Measurements from ENCODE around the gene REEP1.

REEP1 gene

GRCh38 chr2:86344404-86344803 lies 7.0 kb upstream of the REEP1 start:
- H3K27me3 ChIP-seq (ENCODE audit: control insufficient read depth, insufficient read depth, low read length): peaks cover 20% of the 10 kb centered on the region
- H3K9ac ChIP-seq (ENCODE audit: low read length): no peak overlapping the region
- H3K27ac ChIP-seq (ENCODE audit: low read length): no peak overlapping the region
- no peak overlapping the region for H3K4me3 ChIP-seq (ENCODE audit: low read length)
- H3K36me3 ChIP-seq (ENCODE audit: control insufficient read depth, low read depth, low read length): no peaks in the 10 kb centered on the region
- H3K4me1 ChIP-seq (ENCODE audit: control insufficient read depth, low read depth, low read length): no peaks in the 10 kb centered on the region
- no peaks in the 10 kb centered on the region for H3K9me3 ChIP-seq (ENCODE audit: control insufficient read depth, low read depth, low read length)

DNA sequence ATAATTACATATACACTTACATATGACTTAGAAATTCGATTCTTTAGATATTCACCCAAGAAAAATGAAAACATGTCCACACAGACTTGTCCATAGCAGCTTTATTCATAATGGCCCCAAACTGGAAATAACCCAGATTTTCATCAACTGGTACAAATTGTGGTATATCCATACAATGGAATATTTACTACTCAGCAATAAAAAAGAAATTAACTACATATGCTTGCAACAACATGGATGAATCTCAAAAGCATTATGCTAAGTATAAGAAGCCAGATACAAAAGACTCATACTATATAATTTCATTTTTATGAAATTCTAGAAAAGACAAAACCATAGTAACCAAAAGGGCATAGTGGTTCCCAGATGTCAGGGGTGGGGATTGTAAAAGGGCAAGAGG lies 5.1 kb upstream of the REEP1 start:
- Histone ChIP-seq H3K9me3 (ENCODE audit: control insufficient read depth, low read depth, low read length) (no peaks in the 10 kb centered on the region), H3K27me3 (ENCODE audit: control insufficient read depth, insufficient read depth, low read length) (peaks cover 38% of the 10 kb centered on the region), H3K9ac (ENCODE audit: low read length) (no peak overlapping the region), H3K4me3 (ENCODE audit: low read length) (no peak overlapping the region), H3K4me1 (ENCODE audit: control insufficient read depth, low read depth, low read length) (no peaks in the 10 kb centered on the region), H3K27ac (ENCODE audit: low read length) (no peak overlapping the region), H3K36me3 (ENCODE audit: control insufficient read depth, low read depth, low read length) (no peaks in the 10 kb centered on the region)

DNA sequence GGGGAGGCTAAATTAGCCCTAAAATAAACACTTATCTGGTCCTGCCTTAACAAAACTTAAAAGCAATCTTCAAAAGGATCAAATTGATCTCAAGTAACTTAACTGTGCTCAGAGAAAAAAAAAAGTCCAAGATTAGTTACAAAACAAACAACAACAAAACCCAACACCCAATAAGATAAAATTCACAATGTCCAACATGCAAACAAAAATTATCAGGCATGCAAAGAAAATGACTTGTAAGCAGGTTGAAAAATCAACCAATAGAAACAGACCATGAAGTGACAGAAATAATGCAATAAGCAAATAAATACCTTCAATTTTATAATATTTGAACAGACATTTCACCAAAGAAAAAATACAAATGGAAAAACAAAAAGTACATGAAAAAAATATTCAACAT lies 4.0 kb upstream of the REEP1 start:
- Histone ChIP-seq H3K4me3 (ENCODE audit: low read length) (no peak overlapping the region), H3K9ac (ENCODE audit: low read length) (no peak overlapping the region), H3K4me1 (ENCODE audit: control insufficient read depth, low read depth, low read length) (no peaks in the 10 kb centered on the region), H3K27me3 (ENCODE audit: control insufficient read depth, insufficient read depth, low read length) (peaks cover 45% of the 10 kb centered on the region), H3K27ac (ENCODE audit: low read length) (no peak overlapping the region), H3K36me3 (ENCODE audit: control insufficient read depth, low read depth, low read length) (no peaks in the 10 kb centered on the region), H3K9me3 (ENCODE audit: control insufficient read depth, low read depth, low read length) (no peaks in the 10 kb centered on the region)

DNA sequence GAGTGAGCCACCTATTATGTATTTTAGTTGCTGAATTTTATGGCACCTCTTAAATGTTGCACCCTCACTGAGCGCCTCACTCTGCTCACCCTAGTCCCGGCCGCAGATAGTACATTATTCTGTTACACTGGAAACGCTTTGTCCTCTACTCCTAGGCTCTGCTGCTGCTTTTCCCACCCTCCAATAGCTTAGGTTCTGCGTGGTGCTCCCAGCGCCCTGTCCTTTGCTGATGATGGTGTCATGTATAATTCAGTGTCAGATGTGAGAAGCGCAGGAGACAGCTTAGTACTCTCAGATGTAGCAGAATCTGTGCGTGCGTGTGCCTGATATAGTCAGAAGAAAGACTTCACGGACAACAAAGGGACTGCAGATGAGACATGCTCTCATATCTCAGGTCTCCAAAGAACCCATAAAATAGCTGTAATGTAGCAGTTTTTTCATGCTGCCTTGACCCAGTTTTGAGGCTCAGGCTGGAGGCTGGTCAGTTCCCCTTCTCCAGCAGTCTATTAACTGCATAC lies 1.4 kb upstream of the REEP1 start:
- Histone ChIP-seq H3K27me3 (ENCODE audit: control insufficient read depth, insufficient read depth, low read length) (peaks cover 68% of the 10 kb centered on the region), H3K4me3 (ENCODE audit: low read length) (no peak overlapping the region), H3K4me1 (ENCODE audit: control insufficient read depth, low read depth, low read length) (no peaks in the 10 kb centered on the region), H3K9me3 (ENCODE audit: control insufficient read depth, low read depth, low read length) (no peaks in the 10 kb centered on the region), H3K27ac (ENCODE audit: low read length) (no peak overlapping the region), H3K9ac (ENCODE audit: low read length) (no peak overlapping the region), H3K36me3 (ENCODE audit: control insufficient read depth, low read depth, low read length) (no peaks in the 10 kb centered on the region)

DNA sequence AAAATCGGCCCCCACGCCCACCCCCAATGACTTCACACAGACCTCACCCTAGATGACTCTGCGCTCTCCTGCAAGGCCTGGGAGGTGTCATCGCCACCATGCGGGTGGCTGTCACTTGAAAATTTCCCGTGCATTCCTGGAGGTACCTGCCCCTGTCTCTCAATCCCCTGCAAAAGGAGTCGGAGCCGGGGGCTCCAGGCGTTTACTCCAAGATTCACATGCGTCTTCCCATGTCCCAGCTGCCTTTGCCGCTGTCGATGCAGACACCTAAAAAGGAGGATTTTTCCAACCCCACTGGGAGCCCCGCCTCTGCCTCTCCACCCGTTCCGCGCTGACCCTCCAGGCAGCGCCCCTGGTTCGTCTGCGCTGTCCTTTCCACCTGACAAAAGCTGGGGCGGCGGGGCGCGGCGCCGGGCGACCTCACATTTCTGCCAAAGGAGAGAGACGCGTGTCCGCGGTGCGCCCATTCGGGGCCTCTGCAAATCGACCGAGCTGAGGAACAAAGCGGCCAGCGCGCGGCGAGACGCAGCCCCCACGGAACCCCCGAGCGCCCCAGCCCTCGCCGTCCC lies 667 bp downstream of the REEP1 start:
- Histone ChIP-seq H3K4me1 (ENCODE audit: control insufficient read depth, low read depth, low read length) (no peaks in the 10 kb centered on the region), H3K27ac (ENCODE audit: low read length) (no peak overlapping the region), H3K36me3 (ENCODE audit: control insufficient read depth, low read depth, low read length) (no peaks in the 10 kb centered on the region), H3K9me3 (ENCODE audit: control insufficient read depth, low read depth, low read length) (no peaks in the 10 kb centered on the region), H3K9ac (ENCODE audit: low read length) (no peak overlapping the region), H3K27me3 (ENCODE audit: control insufficient read depth, insufficient read depth, low read length) (peaks cover 68% of the 10 kb centered on the region), H3K4me3 (ENCODE audit: low read length) (peak overlapping the region; percentile 58)

GRCh38 chr2:86335865-86336674 lies 1.4 kb downstream of the REEP1 start:
- Histone ChIP-seq H3K9me3 (ENCODE audit: control insufficient read depth, low read depth, low read length) (no peaks in the 10 kb centered on the region), H3K4me3 (ENCODE audit: low read length) (peak overlapping the region; percentile 58), H3K36me3 (ENCODE audit: control insufficient read depth, low read depth, low read length) (no peaks in the 10 kb centered on the region), H3K27me3 (ENCODE audit: control insufficient read depth, insufficient read depth, low read length) (peaks cover 65% of the 10 kb centered on the region), H3K9ac (ENCODE audit: low read length) (no peak overlapping the region), H3K27ac (ENCODE audit: low read length) (no peak overlapping the region), H3K4me1 (ENCODE audit: control insufficient read depth, low read depth, low read length) (no peaks in the 10 kb centered on the region)

DNA sequence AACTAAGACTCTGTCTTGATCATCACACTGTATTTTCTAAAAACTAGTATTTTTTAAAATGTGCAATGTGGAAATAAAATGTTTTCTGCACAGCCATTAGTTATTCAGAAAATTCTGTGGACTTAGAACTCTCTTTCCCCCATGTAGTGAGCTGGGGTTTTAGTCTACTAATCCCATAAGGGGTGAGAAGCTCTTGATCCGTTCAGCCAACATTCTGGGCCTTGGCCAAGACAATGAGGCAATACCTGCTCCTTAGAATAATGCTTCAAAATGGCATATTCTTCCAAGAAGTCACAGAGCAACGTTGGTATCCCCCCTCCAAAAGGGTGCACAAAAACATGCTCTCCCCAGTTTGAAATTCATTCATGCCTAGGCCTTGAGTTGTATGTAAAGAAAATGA lies 4.0 kb downstream of the REEP1 start:
- Histone ChIP-seq H3K27me3 (ENCODE audit: control insufficient read depth, insufficient read depth, low read length) (peaks cover 38% of the 10 kb centered on the region), H3K9ac (ENCODE audit: low read length) (no peak overlapping the region), H3K4me3 (ENCODE audit: low read length) (no peak overlapping the region), H3K36me3 (ENCODE audit: control insufficient read depth, low read depth, low read length) (no peaks in the 10 kb centered on the region), H3K9me3 (ENCODE audit: control insufficient read depth, low read depth, low read length) (no peaks in the 10 kb centered on the region), H3K27ac (ENCODE audit: low read length) (no peak overlapping the region), H3K4me1 (ENCODE audit: control insufficient read depth, low read depth, low read length) (no peaks in the 10 kb centered on the region)

DNA sequence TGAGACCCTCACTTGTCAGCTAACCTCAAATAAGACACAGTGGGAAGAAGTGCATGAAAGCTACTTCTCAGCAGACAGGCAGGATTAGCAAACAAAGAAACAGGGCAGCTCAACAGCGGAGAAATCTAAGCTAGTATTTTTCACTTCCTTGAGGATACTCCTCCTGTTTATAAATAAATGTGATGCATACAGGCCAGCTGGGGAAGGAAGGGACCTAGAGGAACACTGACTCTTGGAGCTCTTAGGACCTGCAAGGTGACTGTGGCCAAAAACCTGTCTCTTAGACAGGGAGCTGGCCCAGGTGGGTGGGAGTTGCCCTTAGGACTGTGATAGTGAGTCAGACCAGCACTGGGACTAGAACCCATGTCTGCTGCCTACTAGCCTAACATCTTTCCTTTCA lies 4.8 kb downstream of the REEP1 start:
- Histone ChIP-seq H3K9ac (ENCODE audit: low read length) (no peak overlapping the region), H3K27ac (ENCODE audit: low read length) (no peak overlapping the region), H3K36me3 (ENCODE audit: control insufficient read depth, low read depth, low read length) (no peaks in the 10 kb centered on the region), H3K4me3 (ENCODE audit: low read length) (no peak overlapping the region), H3K27me3 (ENCODE audit: control insufficient read depth, insufficient read depth, low read length) (peaks cover 31% of the 10 kb centered on the region), H3K4me1 (ENCODE audit: control insufficient read depth, low read depth, low read length) (no peaks in the 10 kb centered on the region), H3K9me3 (ENCODE audit: control insufficient read depth, low read depth, low read length) (no peaks in the 10 kb centered on the region)

- Histone ChIP-seq H3K36me3 (ENCODE audit: control insufficient read depth, low read depth, low read length) (no peaks in the 10 kb centered on the region), H3K9ac (ENCODE audit: low read length) (no peak overlapping the region), H3K4me1 (ENCODE audit: control insufficient read depth, low read depth, low read length) (no peaks in the 10 kb centered on the region), H3K9me3 (ENCODE audit: control insufficient read depth, low read depth, low read length) (no peaks in the 10 kb centered on the region), H3K27me3 (ENCODE audit: control insufficient read depth, insufficient read depth, low read length) (peaks cover 23% of the 10 kb centered on the region), H3K27ac (ENCODE audit: low read length) (no peak overlapping the region), H3K4me3 (ENCODE audit: low read length) (no peak overlapping the region)
Observed at GRCh38 chr2:86331384-86331783, 6.0 kb downstream of the REEP1 start.

GRCh38 chr2:86330001-86330400 lies 7.4 kb downstream of the REEP1 start:
- H3K36me3 ChIP-seq (ENCODE audit: control insufficient read depth, low read depth, low read length): no peaks in the 10 kb centered on the region
- H3K27me3 ChIP-seq (ENCODE audit: control insufficient read depth, insufficient read depth, low read length): peaks cover 9% of the 10 kb centered on the region
- no peak overlapping the region for H3K4me3 ChIP-seq (ENCODE audit: low read length)
- H3K9ac ChIP-seq (ENCODE audit: low read length): no peak overlapping the region
- H3K9me3 ChIP-seq (ENCODE audit: control insufficient read depth, low read depth, low read length): no peaks in the 10 kb centered on the region
- H3K4me1 ChIP-seq (ENCODE audit: control insufficient read depth, low read depth, low read length): no peaks in the 10 kb centered on the region
- no peak overlapping the region for H3K27ac ChIP-seq (ENCODE audit: low read length)

- H3K4me3 ChIP-seq (ENCODE audit: low read length): no peak overlapping the region
- H3K27me3 ChIP-seq (ENCODE audit: control insufficient read depth, insufficient read depth, low read length): peaks cover 6% of the 10 kb centered on the region
- no peak overlapping the region for H3K9ac ChIP-seq (ENCODE audit: low read length)
- H3K27ac ChIP-seq (ENCODE audit: low read length): no peak overlapping the region
- H3K36me3 ChIP-seq (ENCODE audit: control insufficient read depth, low read depth, low read length): no peaks in the 10 kb centered on the region
- no peaks in the 10 kb centered on the region for H3K4me1 ChIP-seq (ENCODE audit: control insufficient read depth, low read depth, low read length)
- H3K9me3 ChIP-seq (ENCODE audit: control insufficient read depth, low read depth, low read length): no peaks in the 10 kb centered on the region
Observed at GRCh38 chr2:86323273-86324021, 14.0 kb downstream of the REEP1 start.

Data from iPS-18a (cell line).